NCI-H128 (cell line): ENCODE data around the gene TMED8.
"Not testable (repeated sequence)": the region's sequence is repeated elsewhere in the genome, so short reads cannot be mapped to it uniquely, and the experiment has no call there.

Experiments used
- DNase-seq: peaks from one replicate; lab custom pipeline; 2025; ENCODE audit not compliant: unreplicated experiment; lab: John Stamatoyannopoulos, UW

TMED8 gene

DNA sequence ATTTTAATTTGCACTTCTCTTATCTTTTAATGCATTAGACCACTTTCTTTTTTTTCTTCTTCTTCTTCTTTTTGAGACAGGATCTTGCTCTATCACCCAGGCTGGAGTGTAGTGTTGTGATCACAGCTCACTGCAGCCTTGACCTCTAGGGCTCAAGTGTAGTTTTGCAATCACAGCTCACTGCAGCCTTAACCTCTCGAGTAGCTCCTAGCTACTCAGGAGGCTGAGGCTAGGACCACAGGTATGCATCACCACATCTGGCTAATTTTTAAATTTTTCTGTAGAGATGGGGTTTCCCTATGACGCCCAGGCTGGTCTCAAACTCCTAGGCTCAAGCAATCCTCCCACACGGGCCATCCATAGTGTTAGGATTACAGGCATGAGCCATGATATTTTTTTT is 12.7 kb downstream of the TMED8 start:
- DNase-seq = no peak

DNA sequence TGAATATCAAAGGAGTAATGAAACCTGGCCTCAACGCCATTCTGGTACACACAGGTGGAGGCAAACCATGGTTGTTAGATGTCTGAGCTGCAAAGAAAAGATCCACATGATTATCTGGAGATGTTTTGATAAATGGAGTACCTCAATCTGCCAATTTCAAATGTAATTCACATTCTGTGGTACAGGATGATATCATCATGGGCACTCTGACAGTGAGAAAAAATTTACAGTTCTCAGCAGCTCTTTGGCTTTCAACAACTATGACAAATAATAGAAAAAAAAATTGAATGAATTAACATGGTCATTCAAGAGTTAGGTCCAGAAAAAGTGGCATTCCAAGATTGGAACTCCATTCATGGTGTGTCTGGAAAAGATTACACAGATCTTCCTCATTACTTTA is 17.3 kb downstream of the TMED8 start:
- DNase-seq = no peak

DNA sequence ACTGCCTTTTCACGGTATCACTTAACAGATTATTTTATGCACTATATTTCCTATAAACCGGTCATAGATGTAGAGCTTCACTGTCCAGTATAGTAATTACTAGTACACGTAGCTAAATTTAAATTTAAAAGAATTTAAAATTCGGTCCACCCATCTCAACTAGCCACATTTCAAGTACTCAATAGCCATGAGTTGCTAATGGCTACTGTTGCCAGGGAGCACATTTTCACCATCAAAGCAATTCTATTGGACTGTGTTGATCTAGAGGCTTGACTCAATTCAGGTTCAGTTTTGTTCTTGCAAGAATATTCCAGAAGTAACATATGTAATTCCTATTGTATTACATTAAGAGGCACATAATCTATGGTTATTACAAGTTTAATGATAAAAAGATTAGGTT is 20.0 kb downstream of the TMED8 start:
- no peak for DNase-seq

DNA sequence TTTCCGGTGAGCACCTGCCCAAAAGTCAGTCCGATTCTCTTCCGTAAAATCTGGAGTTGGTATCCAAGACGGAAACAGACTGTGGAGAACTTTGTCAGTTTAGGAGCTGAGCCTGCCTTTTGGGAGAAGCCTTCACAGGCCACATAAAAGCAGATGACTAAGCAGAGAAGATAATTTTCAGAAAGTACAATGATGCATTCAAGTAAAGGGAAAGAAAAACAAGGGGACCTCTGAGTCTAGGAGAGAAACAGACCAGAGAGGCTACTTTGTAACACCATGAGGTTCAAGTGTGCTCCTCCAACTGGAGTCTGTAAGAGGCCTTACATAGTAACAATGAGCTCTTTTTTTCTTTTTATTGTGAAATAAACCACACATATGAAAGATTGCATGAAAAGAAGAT is 21.1 kb downstream of the TMED8 start:
- DNase-seq = no peak

DNA sequence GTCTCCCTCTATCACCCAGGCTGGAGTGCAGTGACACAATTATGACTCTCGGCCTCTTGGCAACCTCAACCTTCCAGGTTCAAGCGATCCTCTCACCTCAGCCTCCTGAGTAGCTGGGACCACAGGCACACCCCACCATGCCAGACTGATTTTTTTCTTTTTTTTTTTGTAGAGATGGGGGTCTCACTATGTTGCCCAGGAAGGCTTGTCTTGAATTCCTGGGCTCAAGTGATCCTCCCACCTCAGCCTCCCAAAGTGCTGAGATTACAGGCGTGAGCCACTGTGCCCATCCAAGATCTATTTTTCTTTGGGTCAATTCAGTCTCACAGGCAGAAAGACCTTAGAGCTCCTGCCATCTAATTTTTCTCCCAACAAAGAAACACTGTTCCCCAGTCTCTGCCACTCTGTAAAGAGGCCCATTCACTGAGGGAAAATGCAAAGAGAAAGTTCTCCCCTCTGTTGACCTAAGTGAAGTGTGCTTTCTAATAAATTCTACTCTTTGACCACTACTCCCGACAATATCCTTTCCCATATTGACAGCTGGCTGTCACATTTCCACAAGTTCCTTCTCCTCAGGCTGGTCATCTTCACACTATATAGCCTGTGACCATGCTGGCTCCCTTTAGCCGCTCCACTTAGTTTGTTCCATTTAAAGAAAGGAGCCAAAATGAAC is 23.3 kb downstream of the TMED8 start:
- no peak for DNase-seq

DNA sequence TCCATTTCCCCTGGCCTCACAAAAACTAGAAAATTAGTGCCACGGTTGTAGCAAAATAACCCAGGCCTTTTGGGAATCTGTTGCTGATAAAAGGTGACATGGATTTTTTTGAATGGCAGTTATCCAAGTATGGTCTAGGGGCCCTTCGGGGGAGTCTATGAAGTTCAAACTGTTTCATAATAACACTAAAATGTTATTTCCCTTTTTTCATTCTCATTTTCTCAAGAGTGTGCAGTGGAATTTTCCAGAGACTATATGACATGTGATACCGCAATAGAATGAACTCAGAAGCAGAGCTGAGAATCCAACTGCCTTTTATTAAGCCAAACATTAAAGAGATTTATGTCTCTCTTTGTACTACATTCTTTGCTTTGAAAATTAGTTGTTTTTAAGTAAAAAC is 29.1 kb downstream of the TMED8 start:
- no peak for DNase-seq

DNA sequence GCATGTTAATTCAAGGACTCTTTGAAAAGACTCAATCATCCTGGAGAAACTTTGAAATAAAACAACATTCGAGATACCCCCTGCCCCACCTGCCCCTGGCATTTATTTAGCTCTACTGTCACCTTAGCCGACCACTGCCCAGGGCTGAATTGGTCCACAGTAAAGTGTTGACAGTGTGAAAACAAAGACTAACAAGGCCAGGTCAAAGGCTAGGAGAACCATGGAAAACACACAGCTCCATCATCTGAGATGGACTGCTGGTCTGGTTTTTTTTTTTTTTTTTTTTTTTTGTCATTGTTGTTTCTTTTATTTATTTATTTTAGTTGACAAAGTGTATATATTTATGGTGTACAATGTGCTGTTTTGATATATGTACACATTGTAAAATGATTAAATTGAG is 30.4 kb downstream of the TMED8 start:
- DNase-seq = no peak

DNA sequence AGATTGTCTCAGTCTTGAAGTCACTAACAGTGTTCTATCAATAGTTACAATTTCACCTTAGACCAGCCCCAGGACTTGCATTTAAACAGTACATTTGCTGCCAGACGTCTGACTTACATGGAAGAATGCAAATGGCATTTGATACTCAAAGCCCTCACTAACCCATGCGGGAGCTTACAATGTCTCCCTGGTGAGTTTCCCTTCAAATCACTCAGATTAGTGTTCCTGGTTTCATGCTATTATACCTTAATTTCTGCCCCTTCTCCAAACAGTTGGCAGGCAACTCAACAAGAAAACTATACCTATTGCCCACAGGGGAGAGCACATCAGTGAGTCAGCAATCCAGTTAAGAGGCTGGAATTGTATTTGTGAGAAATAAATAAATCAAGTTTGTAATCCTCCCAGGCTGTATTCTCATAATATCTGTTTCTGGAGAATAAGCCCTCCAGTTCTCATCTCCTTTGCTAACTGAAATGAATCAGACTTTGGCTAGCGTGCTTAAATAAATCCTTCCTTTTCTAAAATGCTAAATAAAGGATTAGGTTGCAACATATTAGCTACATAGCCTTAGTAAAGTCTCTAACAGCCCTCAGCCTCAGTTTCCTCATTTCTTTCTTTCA is 32.4 kb downstream of the TMED8 start:
- DNase-seq = no peak

DNA sequence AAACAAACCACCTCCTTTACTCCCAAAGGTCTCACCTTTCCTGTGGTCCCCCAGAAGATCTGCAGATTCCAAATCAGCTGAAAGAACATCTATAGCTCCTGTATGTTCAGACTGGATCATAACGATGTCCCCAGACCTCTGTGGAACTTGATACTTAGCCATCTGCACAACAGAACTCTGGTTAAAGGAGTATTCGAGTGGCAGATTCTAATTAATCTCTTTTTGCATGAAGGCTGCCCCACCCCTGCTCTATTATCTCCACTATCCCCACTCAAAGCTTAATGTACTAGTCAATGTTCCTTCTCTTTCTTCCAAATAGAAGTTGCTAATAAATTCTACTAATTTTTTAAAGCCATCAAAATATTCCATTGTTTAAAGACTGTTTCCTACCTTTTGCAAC is 33.2 kb downstream of the TMED8 start:
- no peak for DNase-seq

DNA sequence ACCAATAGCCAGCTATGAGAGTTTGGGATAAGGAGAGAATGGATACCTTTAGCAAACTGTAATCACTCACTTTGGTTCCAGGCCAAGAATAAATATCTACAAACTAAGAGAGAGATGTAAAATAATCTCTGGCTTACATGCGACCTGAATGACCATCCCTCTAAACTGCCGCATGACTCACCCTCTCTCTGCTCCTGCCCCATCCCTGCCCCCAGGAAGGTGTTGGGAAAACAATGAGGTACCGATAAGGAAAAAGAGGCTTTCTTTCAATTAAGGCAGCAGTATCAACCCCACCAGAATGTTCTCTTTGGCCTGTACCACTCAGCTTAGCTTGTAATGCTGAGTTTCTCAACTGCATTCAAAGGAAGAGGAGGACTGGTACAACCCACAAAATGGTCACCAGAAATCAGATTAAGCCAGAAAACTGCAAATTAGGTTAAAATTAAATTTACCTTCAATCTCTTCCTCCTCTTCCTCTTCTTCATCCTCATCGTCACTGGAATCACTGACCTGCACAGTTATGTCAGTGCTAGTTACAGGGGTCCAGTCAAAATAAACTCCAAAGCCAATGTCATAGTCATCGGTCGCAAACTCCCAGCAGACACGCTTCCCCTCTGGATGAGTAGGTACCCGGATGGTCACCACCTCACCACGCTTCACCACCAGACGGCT is 34.0 kb downstream of the TMED8 start:
- no peak for DNase-seq

DNA sequence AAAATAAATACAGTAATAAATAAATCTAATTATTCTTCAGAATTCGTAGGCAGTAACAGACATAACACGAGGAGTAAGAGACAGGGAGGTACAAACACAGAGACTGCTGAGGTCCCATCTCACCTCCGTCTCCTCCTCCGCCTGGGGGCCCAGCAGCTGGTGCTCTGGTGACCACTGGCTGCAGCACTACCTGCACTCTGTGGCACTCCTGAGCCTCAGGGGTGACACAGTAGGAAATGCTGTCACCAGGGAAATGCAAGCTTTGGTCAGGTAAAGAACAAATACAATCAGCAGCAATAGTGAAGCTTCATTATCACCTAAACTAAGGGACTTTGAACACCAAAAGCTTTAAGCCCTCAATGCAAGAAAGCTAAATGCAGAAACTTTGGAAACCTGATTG is 36.5 kb downstream of the TMED8 start:
- no peak for DNase-seq

DNA sequence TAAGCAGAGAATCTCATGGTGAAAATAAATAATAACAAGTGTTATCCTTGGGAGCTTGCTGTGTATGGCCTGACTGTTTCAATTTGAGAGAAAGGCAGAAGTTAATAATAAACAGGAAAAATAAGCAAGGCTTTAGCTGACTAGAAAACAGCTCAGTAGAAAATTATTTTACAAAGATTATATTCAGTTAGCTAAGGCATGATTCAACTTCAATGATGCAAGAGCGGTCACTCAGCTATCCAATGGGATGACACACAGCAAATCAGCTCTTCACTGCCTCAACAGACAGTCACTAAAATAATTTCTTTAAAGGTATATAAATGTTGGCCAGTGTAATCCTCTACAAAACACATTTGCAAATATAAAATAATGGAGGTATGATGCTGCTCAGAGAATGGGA is 37.5 kb downstream of the TMED8 start:
- DNase-seq = no peak

DNA sequence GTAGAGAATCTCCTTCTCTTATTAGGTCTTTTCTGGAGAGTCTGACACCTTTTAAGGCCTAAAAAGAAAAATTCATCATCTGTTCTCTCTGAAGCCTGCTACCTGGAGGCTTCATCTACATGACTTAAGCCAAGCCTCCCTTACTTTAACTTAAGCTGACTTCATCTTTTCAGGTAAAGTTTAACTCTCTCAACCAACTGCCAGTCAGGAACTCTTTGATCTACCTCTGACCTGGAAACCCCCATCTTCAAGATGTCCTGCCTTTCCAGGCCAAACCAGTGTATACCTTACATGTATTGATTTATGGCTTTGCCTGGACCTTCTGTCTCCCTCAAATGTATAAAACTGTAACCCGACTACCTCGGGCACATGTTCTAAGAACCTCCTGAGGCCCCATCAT is 38.6 kb downstream of the TMED8 start:
- no peak for DNase-seq

DNA sequence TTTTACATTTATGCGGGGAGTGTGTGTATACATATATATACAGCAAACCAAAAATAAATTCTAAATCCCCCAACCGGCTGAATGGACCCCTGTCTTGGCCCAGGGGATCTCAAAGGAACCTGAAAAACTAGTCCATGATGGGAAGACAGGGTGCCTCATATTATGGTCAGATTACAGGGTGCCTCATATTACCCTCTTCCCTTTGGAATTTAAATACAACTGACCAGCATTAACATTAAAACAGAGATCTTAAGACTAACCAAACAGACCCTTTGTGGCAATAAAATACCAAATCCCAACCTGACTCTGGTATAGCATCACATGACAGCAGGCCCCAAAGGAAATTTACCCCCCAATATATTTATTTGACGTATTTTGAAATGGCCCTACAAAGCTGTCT is 39.0 kb downstream of the TMED8 start:
- DNase-seq = no peak

DNA sequence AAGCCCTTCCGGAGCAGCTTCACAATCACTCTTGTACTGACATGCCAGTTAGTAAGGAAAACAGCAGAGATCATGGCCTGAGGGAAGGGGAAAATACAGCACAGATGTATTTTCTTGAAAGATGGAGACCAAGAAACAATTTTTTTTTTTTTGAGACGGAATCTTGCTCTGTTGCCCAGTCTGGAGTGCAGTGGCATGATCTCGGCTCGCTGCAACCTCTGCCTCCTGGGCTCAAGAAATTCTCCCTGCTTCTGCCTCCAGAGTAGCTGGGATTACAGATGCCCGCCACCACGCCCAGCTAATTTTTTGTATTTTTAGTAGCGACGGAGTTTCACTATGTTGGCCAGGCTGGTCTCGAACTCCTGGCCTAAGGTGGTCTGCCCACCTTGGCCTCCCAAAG is 39.6 kb downstream of the TMED8 start:
- not testable (repeated sequence) for DNase-seq

DNA sequence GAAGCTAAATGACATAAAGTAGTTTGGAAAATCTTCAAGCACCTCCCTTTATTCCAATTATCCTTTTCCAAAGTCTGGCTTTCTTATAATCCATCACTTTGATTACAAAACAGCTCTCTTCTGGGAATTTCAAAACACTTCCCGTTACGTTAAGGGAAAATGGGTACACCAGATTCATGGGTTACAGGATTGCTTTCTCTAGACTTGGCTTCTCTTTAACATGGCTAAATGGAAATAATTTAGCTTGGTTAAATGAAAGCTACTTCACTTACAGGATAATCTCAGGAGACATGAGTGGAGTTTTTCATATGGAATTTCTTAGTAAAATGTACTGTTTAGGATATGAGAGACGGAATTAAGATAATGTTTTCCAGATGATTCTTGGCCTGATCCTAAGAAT is 41.3 kb downstream of the TMED8 start:
- no peak for DNase-seq

DNA sequence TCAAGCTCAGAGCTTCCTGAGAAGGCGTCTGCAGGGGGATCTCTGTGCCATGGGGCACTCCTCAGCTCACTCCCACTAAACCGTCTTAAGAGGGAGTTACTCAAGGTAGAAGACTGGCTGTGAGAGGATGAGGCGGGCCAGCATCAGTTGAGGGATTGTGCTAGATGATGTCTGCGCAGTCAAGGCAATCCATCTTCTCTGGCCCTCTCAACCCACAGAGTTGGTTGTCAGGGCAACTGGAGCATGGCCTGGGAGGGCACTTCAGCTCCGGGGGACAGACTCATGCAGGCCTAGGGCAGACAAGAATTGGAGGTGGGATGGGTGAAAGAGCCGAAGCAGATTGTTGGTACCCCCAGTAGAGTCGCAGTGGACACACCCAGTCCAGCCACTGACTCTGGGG is 47.0 kb downstream of the TMED8 start:
- no peak for DNase-seq

DNA sequence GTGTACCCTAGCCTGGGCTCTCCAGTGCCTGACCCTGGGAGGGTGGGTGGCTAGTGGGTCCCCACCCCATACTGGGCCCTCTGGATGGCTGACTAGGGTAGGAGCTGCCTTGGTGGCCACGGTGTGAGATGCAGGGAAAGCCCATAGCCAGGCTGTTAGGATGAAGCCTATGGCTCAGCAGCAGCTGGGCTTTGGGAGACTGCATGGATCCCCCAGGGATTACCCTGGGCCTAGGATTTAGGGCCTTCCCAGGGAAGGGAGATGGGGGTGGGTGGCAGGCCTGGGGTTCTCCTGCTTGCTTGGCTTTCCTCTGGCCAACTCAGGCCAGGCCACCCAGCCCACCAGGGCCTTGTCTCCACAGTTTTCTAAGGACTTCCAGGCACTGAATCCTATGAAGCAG is 49.8 kb downstream of the TMED8 start:
- DNase-seq = no peak

DNA sequence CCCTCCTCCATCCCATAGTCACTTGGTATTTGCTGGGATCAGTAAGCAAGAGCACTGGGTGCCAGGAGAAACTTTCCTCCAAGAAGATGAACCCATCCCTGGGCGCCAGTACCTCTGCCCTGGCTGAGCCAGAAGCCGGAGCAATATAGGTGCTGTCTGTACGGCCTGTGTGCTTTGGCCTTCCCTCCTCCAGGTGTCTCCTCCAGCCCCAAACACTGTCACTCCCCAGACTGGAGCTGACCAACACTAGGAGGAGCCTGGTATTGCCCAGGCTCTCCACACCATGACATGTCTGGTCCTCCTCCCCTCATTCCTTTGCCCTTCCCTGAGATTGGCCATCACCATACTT is 51.2 kb downstream of the TMED8 start:
- no peak for DNase-seq

DNA sequence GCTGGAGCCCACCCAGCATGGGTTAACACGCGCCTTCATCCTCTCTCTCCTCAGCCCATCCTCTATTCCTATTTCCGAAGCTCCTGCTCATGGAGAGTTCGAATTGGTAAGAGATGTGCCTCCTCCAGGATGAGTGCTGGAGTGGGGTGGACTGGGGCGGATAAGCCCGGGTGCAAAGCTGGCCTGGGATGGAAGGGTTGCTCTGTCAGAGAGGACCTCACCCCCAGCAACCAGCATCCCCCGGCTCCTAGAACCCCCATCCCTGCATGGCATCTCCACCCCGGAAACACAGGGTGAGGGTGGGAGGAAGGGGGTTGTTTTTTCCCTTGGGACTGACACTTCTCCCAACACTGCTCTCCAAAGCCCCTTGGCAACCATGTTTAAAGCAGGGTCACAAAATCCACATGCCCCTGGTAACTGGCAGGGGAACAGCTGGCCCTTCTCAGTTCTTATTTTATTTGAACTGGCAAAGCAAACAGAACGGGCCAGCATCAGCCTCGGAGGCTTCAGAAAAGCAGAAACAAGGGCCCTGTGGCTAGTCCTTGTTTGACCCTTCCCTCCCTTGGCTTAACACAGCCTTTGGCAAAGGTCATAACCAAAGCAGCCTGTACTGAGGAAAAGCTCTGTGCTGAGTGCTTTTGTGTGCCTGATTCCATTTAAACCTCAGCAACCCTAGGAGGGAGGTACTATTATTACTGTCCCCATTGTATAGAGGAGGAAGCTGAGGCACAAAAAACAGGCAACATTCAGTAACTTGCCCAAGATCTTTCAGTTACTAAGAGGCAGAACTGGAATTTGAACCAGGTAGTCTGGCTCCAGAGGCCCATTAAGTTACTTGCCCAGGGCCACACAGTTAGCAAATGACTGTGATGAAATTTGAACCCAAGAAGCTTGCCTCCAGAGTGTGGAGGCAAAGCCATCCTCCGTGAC is 51.8 kb downstream of the TMED8 start:
- no peak for DNase-seq

DNA sequence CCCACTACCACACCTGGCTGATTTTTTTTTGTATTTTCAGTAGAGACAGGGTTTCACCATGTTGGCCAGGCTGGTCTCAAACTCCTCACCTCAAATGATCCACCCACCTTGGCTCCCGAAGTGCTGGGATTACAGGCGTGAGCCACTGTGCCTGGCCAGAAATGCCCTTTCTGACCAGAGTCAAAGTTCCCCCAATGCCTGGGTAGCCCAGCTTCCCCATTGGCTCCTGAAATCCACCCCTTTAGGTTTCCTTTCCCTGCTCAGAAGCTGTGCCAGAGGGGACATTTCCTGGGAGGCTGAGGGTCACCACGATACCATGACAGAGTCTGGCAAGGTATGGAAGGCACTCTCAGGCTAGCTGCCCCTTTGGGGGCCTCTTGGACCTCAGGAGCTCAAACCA is 52.6 kb downstream of the TMED8 start:
- no peak for DNase-seq

DNA sequence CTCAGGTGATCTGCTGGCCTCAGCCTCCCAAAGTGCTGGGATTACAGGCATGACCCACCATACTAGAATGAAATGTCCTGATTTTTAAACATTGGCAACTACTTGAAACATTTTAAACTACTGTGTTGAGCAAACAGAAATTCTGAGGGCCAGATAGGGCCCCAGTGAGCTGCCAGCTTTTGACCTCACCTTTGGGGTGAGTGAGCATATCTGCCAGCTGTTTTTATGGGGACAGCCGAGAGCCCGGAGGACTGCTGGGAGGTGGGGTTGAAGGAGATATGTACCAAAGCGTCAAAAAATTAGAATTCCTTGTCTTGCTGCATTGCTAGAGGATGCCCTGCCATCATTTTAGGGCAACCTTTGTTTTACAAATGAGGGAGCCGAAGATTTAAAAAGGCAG is 53.3 kb downstream of the TMED8 start:
- no peak for DNase-seq
